CD4-positive, alpha-beta T cell (primary cell): ENCODE data around the gene CDKN1C. TPM values are rescaled to one million over a fixed set of nuclear protein-coding genes. Genes with fewer than 3 reads are reported as not detected.

ENCODE experiments used
- ATAC-seq: fragments of 200-7000 bp; cut with Tn5 transposase; one replicate; pipeline ENCODE4 v1.10.0; 2022; ENCODE audit warnings: mild to moderate bottlenecking; ENCODE audit not compliant: poor library complexity
- CTCF ChIA-PET: fragments of 350-600 bp; sonication (Branson Sonifier 250); formaldehyde crosslinking; loops from one replicate; lab custom pipeline; 2021; ENCODE audit warnings: antibody characterized with exemption, inconsistent platforms; lab: Charles Lee
- POLR2A ChIA-PET: fragments of 350-600 bp; sonication (Branson Sonifier 250); formaldehyde crosslinking; loops from one replicate; lab custom pipeline; 2021; ENCODE audit warnings: antibody characterized with exemption, inconsistent platforms; lab: Charles Lee
- DNase-seq, 14 experiments: peaks; one replicate each; pipeline ENCODE4 v3.0.0-alpha.2; 2013 to 2020; ENCODE audit warnings: mixed read lengths in 2 of 14
- H3K27ac ChIP-seq, 2 donors: one replicate each; pipeline versions ENCODE4 v1.5.1 to v1.7.0; 2013; ENCODE audit warnings: low read length in 2 of 2, low read depth in 1 of 2, mild to moderate bottlenecking in 1 of 2
- H3K27me3 ChIP-seq, 2 experiments: 1 replicate in 1 of 2; 2 replicates in 1 of 2; pipeline versions ENCODE4 v1.6.1 to v1.7.0; 2013; ENCODE audit warnings: low read length in 2 of 2, control low read depth in 1 of 2, mild to moderate bottlenecking in 1 of 2, moderate library complexity in 1 of 2; ENCODE audit not compliant: insufficient read depth in 2 of 2, control insufficient read depth in 1 of 2
- H3K36me3 ChIP-seq: one replicate; pipeline ENCODE4 v1.6.1; 2013; ENCODE audit warnings: low read length, control low read depth; ENCODE audit not compliant: insufficient read depth
- H3K4me1 ChIP-seq: one replicate; pipeline ENCODE4 v1.6.1; 2013; ENCODE audit warnings: low read length, control low read depth; ENCODE audit not compliant: insufficient read depth
- H3K4me3 ChIP-seq: one replicate; pipeline ENCODE4 v1.5.1; 2013; ENCODE audit warnings: mild to moderate bottlenecking, low read length, moderate library complexity
- H3K9me3 ChIP-seq, 2 experiments: 1 replicate in 1 of 2; 2 replicates in 1 of 2; pipeline versions ENCODE4 v1.6.1 to v1.7.0; 2013; ENCODE audit warnings: low read length in 2 of 2, mild to moderate bottlenecking in 2 of 2, control low read depth in 1 of 2, moderate library complexity in 1 of 2; ENCODE audit not compliant: control insufficient read depth in 1 of 2, insufficient read depth in 1 of 2
- H3K27ac Mint-ChIP-seq: one replicate; pipeline ENCODE4 v1.8.0; 2020; ENCODE audit warnings: mixed read lengths
- H3K27me3 Mint-ChIP-seq: one replicate; pipeline ENCODE4 v1.8.0; 2021; ENCODE audit warnings: mixed read lengths
- H3K36me3 Mint-ChIP-seq: one replicate; pipeline ENCODE4 v1.8.0; 2021; ENCODE audit warnings: low read depth, mixed read lengths
- H3K4me1 Mint-ChIP-seq: one replicate; pipeline ENCODE4 v1.8.0; 2021; ENCODE audit warnings: low read depth, mixed read lengths
- H3K4me3 Mint-ChIP-seq: one replicate; pipeline ENCODE4 v1.8.0; 2020; ENCODE audit warnings: mild to moderate bottlenecking, mixed read lengths
- H3K9me3 Mint-ChIP-seq: one replicate; pipeline ENCODE4 v1.8.0; 2020; ENCODE audit warnings: mixed read lengths
- intact Hi-C, 2 experiments: fragments of 100-400 bp; cut with DNase I in 1 of 2; cut with micrococcal nuclease in 1 of 2; formaldehyde crosslinking; loops; one replicate each; pipeline versions ENCODE4 v1.15.1 to v1.9.0; 2023 to 2025; cut with DNase I, micrococcal nuclease
- total RNA-seq, 174 experiments: library from RNA in 2 of 174; stranded (reverse) in 2 of 174; gene quantifications; one replicate each; pipeline ENCODE4 v1.2.3 and lab custom pipeline; 2021 to 2026
- TF ChIP-seq, protein P1 (sequence below): fragments of 200-600 bp; IDR thresholded peaks from one replicate; pipeline ENCODE4 v1.8.0; 2022; ENCODE audit warnings: antibody characterized with exemption, mild to moderate bottlenecking

Gene CDKN1C
- total RNA-seq, 2 experiments from 2014 or later: 1.9 to 2.5 TPM

DNA sequence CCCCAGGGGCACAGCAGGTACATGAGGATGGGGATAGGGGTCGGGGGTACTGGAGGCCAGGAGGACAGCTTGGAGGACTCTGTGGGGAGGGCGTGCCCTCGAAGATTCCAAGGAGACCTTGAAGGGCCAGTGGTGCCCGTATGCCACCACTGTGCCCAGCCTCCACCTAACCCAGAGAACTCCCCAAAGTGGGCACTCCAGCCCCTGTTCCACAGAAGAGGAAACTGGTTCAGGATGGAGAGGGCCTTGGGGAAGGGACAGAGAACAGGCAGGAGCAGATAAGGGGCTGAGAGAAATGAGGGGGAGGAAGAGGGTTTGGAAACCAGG, 45.8 kb upstream of the CDKN1C start:
- Histone ChIP-seq H3K4me3 (no peak overlapping the region), H3K4me1 (peaks cover 48% of the 10 kb centered on the region)

DNA sequence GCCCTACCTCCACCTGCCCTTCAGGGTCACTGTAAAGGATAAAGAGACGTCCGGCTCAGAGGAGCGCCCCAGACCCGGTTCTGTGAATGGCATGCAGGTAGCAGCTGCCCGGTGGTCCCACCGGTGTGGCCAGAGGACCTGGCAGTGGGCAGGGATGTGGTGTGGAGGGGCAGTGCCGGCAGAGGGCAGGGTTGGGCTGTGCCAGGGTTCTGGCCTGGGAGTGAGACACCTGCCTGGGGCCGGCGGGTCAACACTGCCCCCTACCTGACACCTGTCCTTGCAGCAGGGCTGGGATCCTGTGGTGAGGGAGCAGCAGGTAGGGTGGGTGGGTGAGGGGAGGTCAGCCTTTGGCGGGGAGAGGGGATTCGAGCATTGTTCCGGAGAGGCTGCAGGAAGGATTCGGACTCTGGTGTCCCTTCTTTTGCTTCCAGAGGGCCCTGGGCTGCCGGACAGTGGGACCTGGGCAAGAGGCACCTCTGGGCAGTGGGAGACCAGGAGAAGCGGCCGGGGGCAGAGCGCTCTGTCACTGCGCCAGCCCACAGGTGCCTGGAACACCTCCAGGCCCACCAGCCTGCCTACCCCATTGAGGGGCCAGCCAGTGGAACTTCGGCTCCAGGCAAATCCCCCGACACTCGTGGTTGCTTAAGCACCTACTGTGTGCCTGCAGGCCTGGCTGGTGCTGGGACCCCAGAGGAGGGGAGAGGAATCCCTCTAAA, 45.3 kb upstream of the CDKN1C start:
- H3K36me3 Mint-ChIP-seq: no peaks in the 10 kb centered on the region
- no peaks in the 10 kb centered on the region for H3K36me3 ChIP-seq
- TF ChIP-seq, protein P1, sequence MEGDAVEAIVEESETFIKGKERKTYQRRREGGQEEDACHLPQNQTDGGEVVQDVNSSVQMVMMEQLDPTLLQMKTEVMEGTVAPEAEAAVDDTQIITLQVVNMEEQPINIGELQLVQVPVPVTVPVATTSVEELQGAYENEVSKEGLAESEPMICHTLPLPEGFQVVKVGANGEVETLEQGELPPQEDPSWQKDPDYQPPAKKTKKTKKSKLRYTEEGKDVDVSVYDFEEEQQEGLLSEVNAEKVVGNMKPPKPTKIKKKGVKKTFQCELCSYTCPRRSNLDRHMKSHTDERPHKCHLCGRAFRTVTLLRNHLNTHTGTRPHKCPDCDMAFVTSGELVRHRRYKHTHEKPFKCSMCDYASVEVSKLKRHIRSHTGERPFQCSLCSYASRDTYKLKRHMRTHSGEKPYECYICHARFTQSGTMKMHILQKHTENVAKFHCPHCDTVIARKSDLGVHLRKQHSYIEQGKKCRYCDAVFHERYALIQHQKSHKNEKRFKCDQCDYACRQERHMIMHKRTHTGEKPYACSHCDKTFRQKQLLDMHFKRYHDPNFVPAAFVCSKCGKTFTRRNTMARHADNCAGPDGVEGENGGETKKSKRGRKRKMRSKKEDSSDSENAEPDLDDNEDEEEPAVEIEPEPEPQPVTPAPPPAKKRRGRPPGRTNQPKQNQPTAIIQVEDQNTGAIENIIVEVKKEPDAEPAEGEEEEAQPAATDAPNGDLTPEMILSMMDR: peak; percentile 56
- H3K4me1 ChIP-seq: peaks cover 48% of the 10 kb centered on the region
- ChIA-PET POLR2A (interaction anchor here (0.6 to 2.4 kb wide), 3 partner anchors 15 to 448 kb away, joined by 3 to 11 read pairs (median 7); partner anchors contain the start of gene ZNF195), CTCF (interaction anchor here (0.5 to 2.4 kb wide), 6 partner anchors 11 to 399 kb away, joined by 3 to 17 read pairs (median 5); no protein-coding TSS in a partner anchor)
- DNase-seq: peak in 11 of 14 experiments; percentile 24 to 70 (median 45)
- peak overlapping the region; percentile 55 for H3K4me3 ChIP-seq
- no peak overlapping the region for H3K27ac Mint-ChIP-seq
- no peaks in the 10 kb centered on the region for H3K9me3 Mint-ChIP-seq
- peaks cover 24% of the 10 kb centered on the region for H3K4me1 Mint-ChIP-seq
- no peak for ATAC-seq
- H3K27me3 Mint-ChIP-seq: peaks cover 30% of the 10 kb centered on the region
- H3K9me3 ChIP-seq: peaks cover 0 to 13% of the 10 kb centered on the region in 2 experiments
- intact Hi-C loops: loop anchor here in 1 of 2 experiments (1.0 to 2.0 kb wide), 2 partner anchors 160 to 398 kb away; no protein-coding TSS in a partner anchor
- H3K4me3 Mint-ChIP-seq: peak overlapping the region; percentile 85
- no peak overlapping the region for H3K27ac ChIP-seq
- H3K27me3 ChIP-seq: peaks cover 21 to 24% of the 10 kb centered on the region in 2 experiments

More for the DNA sequence above, 45.8 kb upstream of the CDKN1C start:
- Histone ChIP-seq H3K27me3 (peaks cover 21 to 24% of the 10 kb centered on the region in 2 experiments), H3K9me3 (peaks cover 0 to 13% of the 10 kb centered on the region in 2 experiments), H3K27ac (no peak overlapping the region), H3K36me3 (no peaks in the 10 kb centered on the region)
- H3K4me3 Mint-ChIP-seq: no peak overlapping the region
- ChIA-PET POLR2A (interaction anchor here (0.6 kb wide), 1 partner anchor 448 kb away, joined by 3 read pairs; the partner anchor contains the start of gene ZNF195), CTCF (no interaction called here)
- TF ChIP-seq, protein P1: no peak
- no peak for DNase-seq
- H3K27me3 Mint-ChIP-seq: peaks cover 30% of the 10 kb centered on the region
- no peaks in the 10 kb centered on the region for H3K36me3 Mint-ChIP-seq
- peaks cover 24% of the 10 kb centered on the region for H3K4me1 Mint-ChIP-seq
- no peaks in the 10 kb centered on the region for H3K9me3 Mint-ChIP-seq
- ATAC-seq: no peak
- H3K27ac Mint-ChIP-seq: no peak overlapping the region
- intact Hi-C loops: loop anchor here in 1 of 2 experiments (2.0 kb wide), 1 partner anchor 159 kb away; no protein-coding TSS in a partner anchor

DNA sequence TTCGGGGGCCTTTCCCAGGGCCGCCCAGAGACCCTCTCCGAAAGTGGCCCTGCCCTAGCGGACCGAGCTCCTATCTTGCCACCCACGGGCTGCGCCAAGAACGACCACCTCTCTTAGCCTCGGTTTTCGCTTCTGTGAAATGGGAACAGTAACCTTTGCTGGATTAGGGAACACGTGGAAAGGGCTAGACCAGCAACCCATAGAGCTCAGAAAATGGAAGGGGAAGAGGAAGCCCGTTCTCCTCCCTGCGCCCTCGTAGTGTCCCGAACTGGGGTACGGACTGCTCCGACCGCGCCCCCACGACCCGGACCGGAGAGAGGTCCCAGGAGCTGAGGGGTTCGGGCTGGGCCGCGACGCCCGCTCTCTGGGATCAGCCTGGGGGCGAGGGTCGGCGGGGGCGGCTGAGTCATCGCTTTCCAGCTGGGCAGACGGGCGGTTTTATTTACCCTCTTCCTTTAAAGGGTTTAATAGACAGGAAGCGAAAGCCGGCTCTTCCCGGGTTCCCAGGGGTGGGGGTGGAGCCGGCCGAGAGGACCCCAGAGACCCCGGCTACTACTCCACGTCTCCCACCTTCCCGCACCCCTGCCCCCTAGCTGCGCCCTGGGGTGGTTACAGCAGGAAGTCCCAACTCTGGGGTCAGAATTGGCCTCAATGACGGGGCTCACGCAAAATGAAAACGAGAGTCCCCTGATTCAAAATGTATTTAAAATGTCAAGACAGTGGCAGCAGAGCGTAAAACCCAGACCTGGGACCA, 44.6 kb upstream of the CDKN1C start:
- H3K36me3 ChIP-seq: no peaks in the 10 kb centered on the region
- peaks cover 21 to 24% of the 10 kb centered on the region in 2 experiments for H3K27me3 ChIP-seq
- Mint-ChIP-seq H3K4me3 (peak overlapping the region; percentile 85), H3K36me3 (no peaks in the 10 kb centered on the region), H3K9me3 (no peaks in the 10 kb centered on the region), H3K4me1 (peaks cover 24% of the 10 kb centered on the region), H3K27me3 (peaks cover 30% of the 10 kb centered on the region), H3K27ac (no peak overlapping the region)
- intact Hi-C loops: loop anchor here in 1 of 2 experiments (1.0 to 2.0 kb wide), 2 partner anchors 161 to 397 kb away; no protein-coding TSS in a partner anchor
- ATAC-seq: no peak
- peak overlapping the region; percentile 55 for H3K4me3 ChIP-seq
- ChIA-PET CTCF (interaction anchor here (0.5 to 2.4 kb wide), 6 partner anchors 10 to 398 kb away, joined by 3 to 17 read pairs (median 5); no protein-coding TSS in a partner anchor), POLR2A (interaction anchor here (1.2 to 2.4 kb wide), 3 partner anchors 15 to 84 kb away, joined by 4 to 11 read pairs (median 7); no protein-coding TSS in a partner anchor)
- H3K9me3 ChIP-seq: peaks cover 0 to 13% of the 10 kb centered on the region in 2 experiments
- peaks cover 48% of the 10 kb centered on the region for H3K4me1 ChIP-seq
- DNase-seq: peak in 5 of 14 experiments; percentile 21 to 62 (median 57)
- TF ChIP-seq, protein P1: no peak
- H3K27ac ChIP-seq: no peak overlapping the region
